Suprapubic skin (tissue), 3 donors: ENCODE results near the gene NCBP3.

Experiments
- POLR2A ChIP-seq, 2 donors: fragments of 450-650 bp; IDR thresholded peaks; one replicate each; pipeline ENCODE4 v1.6.1; 2017; ENCODE audit warnings: antibody characterized with exemption in 2 of 2, mild to moderate bottlenecking in 2 of 2, moderate library complexity in 2 of 2
- TF ChIP-seq, protein P1 (sequence below), 2 donors: fragments of 200-600 bp in 1 of 2; fragments of 450-650 bp in 1 of 2; sonication (generic) in 1 of 2; IDR thresholded peaks; one replicate each; pipeline ENCODE4 v1.5.1; 2016 to 2019; ENCODE audit warnings: antibody characterized with exemption in 2 of 2, mild to moderate bottlenecking in 1 of 2, moderate library complexity in 1 of 2

DNA sequence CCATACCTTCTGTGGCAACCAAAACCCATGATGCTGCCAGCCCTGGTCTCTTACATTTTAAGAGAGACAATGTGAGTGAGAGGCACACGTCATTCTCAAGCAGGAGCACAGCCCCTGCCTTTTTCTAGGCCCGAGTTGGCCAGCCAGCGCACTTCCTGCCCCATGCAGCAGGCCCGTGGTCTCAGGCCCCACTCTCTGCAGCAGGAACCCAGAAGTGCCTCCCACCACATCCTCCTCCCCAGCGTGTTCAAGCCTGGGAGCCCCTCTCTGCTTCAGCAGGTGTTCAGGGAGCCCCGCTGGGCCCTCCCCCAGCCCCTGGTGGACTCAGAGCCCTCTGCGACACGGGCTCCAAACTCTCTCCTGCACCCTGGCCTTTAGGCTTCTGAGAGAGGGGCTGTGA, 75.6 kb downstream of the NCBP3 start:
- TF ChIP-seq POLR2A (IDR thresholded peaks at IDR 0.05), result no peak
- TF ChIP-seq, protein P1, sequence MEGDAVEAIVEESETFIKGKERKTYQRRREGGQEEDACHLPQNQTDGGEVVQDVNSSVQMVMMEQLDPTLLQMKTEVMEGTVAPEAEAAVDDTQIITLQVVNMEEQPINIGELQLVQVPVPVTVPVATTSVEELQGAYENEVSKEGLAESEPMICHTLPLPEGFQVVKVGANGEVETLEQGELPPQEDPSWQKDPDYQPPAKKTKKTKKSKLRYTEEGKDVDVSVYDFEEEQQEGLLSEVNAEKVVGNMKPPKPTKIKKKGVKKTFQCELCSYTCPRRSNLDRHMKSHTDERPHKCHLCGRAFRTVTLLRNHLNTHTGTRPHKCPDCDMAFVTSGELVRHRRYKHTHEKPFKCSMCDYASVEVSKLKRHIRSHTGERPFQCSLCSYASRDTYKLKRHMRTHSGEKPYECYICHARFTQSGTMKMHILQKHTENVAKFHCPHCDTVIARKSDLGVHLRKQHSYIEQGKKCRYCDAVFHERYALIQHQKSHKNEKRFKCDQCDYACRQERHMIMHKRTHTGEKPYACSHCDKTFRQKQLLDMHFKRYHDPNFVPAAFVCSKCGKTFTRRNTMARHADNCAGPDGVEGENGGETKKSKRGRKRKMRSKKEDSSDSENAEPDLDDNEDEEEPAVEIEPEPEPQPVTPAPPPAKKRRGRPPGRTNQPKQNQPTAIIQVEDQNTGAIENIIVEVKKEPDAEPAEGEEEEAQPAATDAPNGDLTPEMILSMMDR (IDR thresholded peaks at IDR 0.05), result no peak
